Measurements from ENCODE around the gene FADS3. TPM values are rescaled to one million over a fixed set of nuclear protein-coding genes. Genes with fewer than 3 reads are reported as not detected.

Gene FADS3
- total and polyA plus RNA-seq, 2 donors (not counting 1 experiment from before 2014, with no cell fraction given), result 225 to 256 TPM

DNA sequence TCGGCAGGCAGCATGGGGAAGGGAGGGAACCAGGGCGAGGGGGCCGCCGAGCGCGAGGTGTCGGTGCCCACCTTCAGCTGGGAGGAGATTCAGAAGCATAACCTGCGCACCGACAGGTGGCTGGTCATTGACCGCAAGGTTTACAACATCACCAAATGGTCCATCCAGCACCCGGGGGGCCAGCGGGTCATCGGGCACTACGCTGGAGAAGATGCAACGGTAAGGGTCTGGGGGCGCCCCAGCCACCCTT is 63.0 kb downstream of the FADS3 start:
- Histone ChIP-seq H3K9ac (ENCODE audit: low read length) (peak overlapping the region; percentile 65), H4K20me1 (ENCODE audit: control insufficient read depth, insufficient read depth, low read length, poor library complexity, severe bottlenecking) (no peaks in the 10 kb centered on the region), H3K4me3 (ENCODE audit: control extremely low read depth in 1 of 5, extremely low read depth in 1 of 5, insufficient read depth in 1 of 5, low read depth in 2 of 5, low read length in 4 of 5) (peak overlapping the region; percentile 51 to 70 (median 62)), H3K79me2 (ENCODE audit: control insufficient read depth, insufficient read depth, low read length) (no peaks in the 10 kb centered on the region), H3K9me3 (ENCODE audit: control extremely low read depth in 1 of 3, control insufficient read depth in 2 of 3, insufficient read depth in 1 of 3, low read length in 2 of 3) (no peaks in the 10 kb centered on the region), H3K27me3 (replicated peaks in 1 of 4; ENCODE audit: control extremely low read depth in 1 of 4, control insufficient read depth in 3 of 4, insufficient read depth in 4 of 4, low read length in 3 of 4) (peaks cover 0 to 13% (median 2%) of the 10 kb centered on the region in 4 experiments), H3K36me3 (replicated peaks in 1 of 2; ENCODE audit: control extremely low read depth in 1 of 2, control insufficient read depth in 1 of 2, extremely low read depth in 1 of 2, insufficient read depth in 2 of 2, low read length in 1 of 2) (no peaks in the 10 kb centered on the region), H3K27ac (ENCODE audit: low read length in 2 of 2) (peak overlapping the region in 1 of 2 donors; percentile 15), H3K4me1 (ENCODE audit: control insufficient read depth in 2 of 2, insufficient read depth in 2 of 2, low read length in 2 of 2) (peaks cover 13 to 23% of the 10 kb centered on the region in 2 donors), H3K4me2 (replicated peaks; ENCODE audit: low read depth, low read length, poor library complexity, severe bottlenecking) (peak overlapping the region; percentile 93), H2AFZ (ENCODE audit: insufficient read depth, low read depth, low read length, poor library complexity, severe bottlenecking) (peak overlapping the region; percentile 88)
- ChIA-PET POLR2A (interaction anchor here (0.8 to 1.7 kb wide), 2 partner anchors 13 kb away, joined by 3 to 4 read pairs; no protein-coding TSS in a partner anchor), CTCF (interaction anchor here (1.0 to 2.4 kb wide), 3 partner anchors 11 to 280 kb away, joined by 3 to 15 read pairs (median 6); partner anchors contain the start of gene FADS1)
- DNase-seq (no peak), ATAC-seq (ENCODE audit: low read depth) (peak; percentile 4)
- 0% methylated on average over 16 of the region's 16 CpGs for WGBS (ENCODE audit: insufficient coverage)
- Mint-ChIP-seq H3K27ac (peak overlapping the region; percentile 61), H3K4me1 (peaks cover 19% of the 10 kb centered on the region), H3K27me3 (no peaks in the 10 kb centered on the region), H3K9me3 (ENCODE audit: insufficient read depth) (no peaks in the 10 kb centered on the region), H3K4me3 (peak overlapping the region; percentile 93)
- intact Hi-C loops (cut with micrococcal nuclease), result no loop called here
- TF ChIP-seq, protein P1, sequence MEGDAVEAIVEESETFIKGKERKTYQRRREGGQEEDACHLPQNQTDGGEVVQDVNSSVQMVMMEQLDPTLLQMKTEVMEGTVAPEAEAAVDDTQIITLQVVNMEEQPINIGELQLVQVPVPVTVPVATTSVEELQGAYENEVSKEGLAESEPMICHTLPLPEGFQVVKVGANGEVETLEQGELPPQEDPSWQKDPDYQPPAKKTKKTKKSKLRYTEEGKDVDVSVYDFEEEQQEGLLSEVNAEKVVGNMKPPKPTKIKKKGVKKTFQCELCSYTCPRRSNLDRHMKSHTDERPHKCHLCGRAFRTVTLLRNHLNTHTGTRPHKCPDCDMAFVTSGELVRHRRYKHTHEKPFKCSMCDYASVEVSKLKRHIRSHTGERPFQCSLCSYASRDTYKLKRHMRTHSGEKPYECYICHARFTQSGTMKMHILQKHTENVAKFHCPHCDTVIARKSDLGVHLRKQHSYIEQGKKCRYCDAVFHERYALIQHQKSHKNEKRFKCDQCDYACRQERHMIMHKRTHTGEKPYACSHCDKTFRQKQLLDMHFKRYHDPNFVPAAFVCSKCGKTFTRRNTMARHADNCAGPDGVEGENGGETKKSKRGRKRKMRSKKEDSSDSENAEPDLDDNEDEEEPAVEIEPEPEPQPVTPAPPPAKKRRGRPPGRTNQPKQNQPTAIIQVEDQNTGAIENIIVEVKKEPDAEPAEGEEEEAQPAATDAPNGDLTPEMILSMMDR (IDR thresholded peaks at IDR 0.05), result no peak
- no peak for TF ChIP-seq EZH2 (IDR thresholded peaks at IDR 0.05; ENCODE audit: borderline replicate concordance, insufficient read depth, low read depth, low read length, poor library complexity, severe bottlenecking)

DNA sequence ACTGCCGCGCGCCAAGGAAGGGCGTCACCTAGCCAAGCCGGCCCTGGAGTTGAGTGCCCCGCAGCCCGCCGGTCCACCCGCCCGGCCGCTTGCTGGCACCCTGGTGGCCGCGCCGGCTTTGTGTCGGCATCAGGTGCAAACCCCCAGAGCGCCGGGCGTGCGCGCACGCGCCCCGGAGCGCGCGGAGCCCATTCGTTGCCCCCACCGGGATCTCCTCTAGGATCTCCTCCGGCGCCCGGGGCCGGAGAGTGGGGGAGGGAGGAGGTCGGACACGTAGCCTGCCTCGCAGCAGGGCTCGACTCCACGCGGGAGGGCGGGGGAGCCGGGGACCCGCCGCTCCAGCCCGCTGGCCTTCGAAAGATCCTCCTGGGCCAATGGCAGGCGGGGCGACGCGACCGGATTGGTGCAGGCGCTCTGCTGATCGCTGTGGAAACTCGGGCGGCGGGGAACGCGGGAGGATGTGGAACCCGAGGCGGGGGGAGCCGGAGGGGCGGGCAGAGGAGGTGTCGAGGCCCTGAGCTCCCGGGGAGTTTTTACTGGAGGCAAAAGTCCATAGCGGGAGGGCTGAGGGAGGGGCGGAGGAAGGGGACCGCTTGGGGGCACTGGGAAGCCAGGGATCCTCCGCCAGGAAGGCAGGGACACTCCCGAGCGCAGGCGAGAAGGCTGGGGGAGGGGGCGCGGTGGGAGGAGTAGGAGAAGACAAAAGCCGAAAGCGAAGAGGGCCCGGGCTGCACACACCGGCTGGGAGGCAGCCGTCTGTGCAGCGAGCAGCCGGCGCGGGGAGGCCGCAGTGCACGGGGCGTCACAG is 63.6 kb downstream of the FADS3 start, which contains the start of gene FADS2:
Gene FADS2, plus strand, starts transcription at position 730 of the 808 bp plus-strand sequence. CDS start 91 bp downstream, outside the sequence.
- intact Hi-C loops (cut with micrococcal nuclease), result loop anchor here (1.0 kb wide), 1 partner anchor 11 kb away; no protein-coding TSS in a partner anchor
- Histone ChIP-seq H3K27me3 (replicated peaks in 1 of 4; ENCODE audit: control extremely low read depth in 1 of 4, control insufficient read depth in 3 of 4, insufficient read depth in 4 of 4, low read length in 3 of 4) (peaks cover 0 to 13% (median 2%) of the 10 kb centered on the region in 4 experiments), H2AFZ (ENCODE audit: insufficient read depth, low read depth, low read length, poor library complexity, severe bottlenecking) (peak within 1 kb of the TSS; percentile 88), H3K4me1 (ENCODE audit: control insufficient read depth in 2 of 2, insufficient read depth in 2 of 2, low read length in 2 of 2) (peaks cover 13 to 23% of the 10 kb centered on the region in 2 donors), H3K36me3 (replicated peaks in 1 of 2; ENCODE audit: control extremely low read depth in 1 of 2, control insufficient read depth in 1 of 2, extremely low read depth in 1 of 2, insufficient read depth in 2 of 2, low read length in 1 of 2) (no peaks in the 10 kb centered on the region), H3K79me2 (ENCODE audit: control insufficient read depth, insufficient read depth, low read length) (no peaks in the 10 kb centered on the region), H3K4me2 (replicated peaks; ENCODE audit: low read depth, low read length, poor library complexity, severe bottlenecking) (peak within 1 kb of the TSS; percentile 93), H3K27ac (ENCODE audit: low read length in 2 of 2) (peak within 1 kb of the TSS in 1 of 2 donors; percentile 45), H4K20me1 (ENCODE audit: control insufficient read depth, insufficient read depth, low read length, poor library complexity, severe bottlenecking) (no peaks in the 10 kb centered on the region), H3K9ac (ENCODE audit: low read length) (peak within 1 kb of the TSS; percentile 65), H3K4me3 (ENCODE audit: control extremely low read depth in 1 of 5, extremely low read depth in 1 of 5, insufficient read depth in 1 of 5, low read depth in 2 of 5, low read length in 4 of 5) (peak within 1 kb of the TSS; percentile 51 to 70 (median 62)), H3K9me3 (ENCODE audit: control extremely low read depth in 1 of 3, control insufficient read depth in 2 of 3, insufficient read depth in 1 of 3, low read length in 2 of 3) (no peaks in the 10 kb centered on the region)
- DNase-seq, result peak; percentile 72
- POLR2A ChIA-PET, result interaction anchor here (0.8 kb wide), 1 partner anchor 13 kb away, joined by 3 read pairs; no protein-coding TSS in a partner anchor
- TF ChIP-seq, protein P1 (IDR thresholded peaks at IDR 0.05), result no peak
- no peak for TF ChIP-seq EZH2 (IDR thresholded peaks at IDR 0.05; ENCODE audit: borderline replicate concordance, insufficient read depth, low read depth, low read length, poor library complexity, severe bottlenecking)
- H3K4me1 Mint-ChIP-seq, result peaks cover 17% of the 10 kb centered on the region
- H3K27ac Mint-ChIP-seq, result peak within 1 kb of the TSS; percentile 76
- CTCF ChIA-PET, result interaction anchor here (1.0 to 2.4 kb wide), 5 partner anchors 10 to 280 kb away, joined by 3 to 15 read pairs (median 3); partner anchors contain the start of gene FADS1
- H3K4me3 Mint-ChIP-seq, result peak within 1 kb of the TSS; percentile 93
- no peaks in the 10 kb centered on the region for H3K9me3 Mint-ChIP-seq (ENCODE audit: insufficient read depth)
- under 1% methylated on average over 83 of the region's 83 CpGs for WGBS (ENCODE audit: insufficient coverage)
- H3K27me3 Mint-ChIP-seq, result no peaks in the 10 kb centered on the region
- ATAC-seq (ENCODE audit: low read depth), result peak; percentile 66
